ENCODE measurements around the gene RHBDD1. TPM values are rescaled to one million over a fixed set of nuclear protein-coding genes. Genes with fewer than 3 reads are reported as not detected.

RHBDD1 gene
- total RNA-seq, 2 donors from 2014 or later: 35.2 to 46.2 TPM

DNA sequence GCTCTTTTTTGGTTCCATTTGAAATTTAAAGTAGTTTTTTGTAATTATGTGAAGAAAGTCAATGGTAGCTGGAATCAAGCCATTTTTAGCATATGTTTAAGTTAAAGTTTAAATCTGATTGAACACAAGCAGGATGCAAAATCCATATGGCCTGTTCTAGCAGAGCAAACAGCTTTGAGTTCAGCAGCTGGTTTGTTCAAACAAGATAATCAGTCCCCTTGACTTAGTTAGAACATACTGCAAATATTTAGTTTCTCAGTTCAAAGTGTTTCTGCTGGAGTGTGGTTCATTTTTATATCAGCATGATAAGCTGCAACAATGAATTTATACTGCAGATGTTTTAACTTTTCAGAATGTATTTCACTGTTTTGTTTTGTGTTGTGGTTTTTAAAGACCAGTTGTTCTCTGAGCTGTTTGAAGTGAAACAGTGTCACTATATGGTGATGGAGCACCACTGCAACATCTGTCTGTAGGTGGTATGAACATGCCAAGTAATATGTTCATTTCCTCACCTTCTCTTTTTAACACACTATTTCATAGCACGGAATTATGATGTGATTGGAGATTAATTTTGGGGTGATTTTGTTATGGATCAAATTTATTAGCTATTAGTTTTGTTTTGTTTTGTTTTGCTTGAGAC, 202.8 kb downstream of the RHBDD1 start:
- H3K27me3 ChIP-seq (ENCODE audit: control insufficient read depth, insufficient read depth, low read length, poor library complexity, severe bottlenecking): no peaks in the 10 kb centered on the region
- H3K4me3 Mint-ChIP-seq: no peak overlapping the region
- no peak overlapping the region for H3K4me3 ChIP-seq (ENCODE audit: low read length)
- TF ChIP-seq CTCF (conservative IDR thresholded peaks at IDR 0.05): no peak
- H3K36me3 Mint-ChIP-seq (ENCODE audit: low read depth): no peaks in the 10 kb centered on the region
- no peaks in the 10 kb centered on the region for H3K27me3 Mint-ChIP-seq (ENCODE audit: insufficient read depth)
- no peaks in the 10 kb centered on the region for H3K4me1 ChIP-seq (ENCODE audit: control insufficient read depth, insufficient read depth, low read length)
- no peak overlapping the region for H3K27ac ChIP-seq (ENCODE audit: low read depth, low read length)
- no peak for DNase-seq
- no peaks in the 10 kb centered on the region for H3K9me3 ChIP-seq (ENCODE audit: control insufficient read depth, low read length)
- H3K9ac ChIP-seq (ENCODE audit: extremely low read depth, low read length, poor library complexity, severe bottlenecking): no peak overlapping the region
- 88% methylated on average over 1 of the region's 1 CpG; no CpG with 5 or more reads in 1 of the 2 experiments for WGBS, 2 experiments (ENCODE audit: insufficient coverage in 1 of 2, insufficient read length in 1 of 2)
- no peaks in the 10 kb centered on the region for H3K9me3 Mint-ChIP-seq
- no peak overlapping the region for H3K27ac Mint-ChIP-seq
- peaks cover 10% of the 10 kb centered on the region for H3K4me1 Mint-ChIP-seq
- H3K36me3 ChIP-seq (ENCODE audit: control insufficient read depth, insufficient read depth, low read length): no peaks in the 10 kb centered on the region

DNA sequence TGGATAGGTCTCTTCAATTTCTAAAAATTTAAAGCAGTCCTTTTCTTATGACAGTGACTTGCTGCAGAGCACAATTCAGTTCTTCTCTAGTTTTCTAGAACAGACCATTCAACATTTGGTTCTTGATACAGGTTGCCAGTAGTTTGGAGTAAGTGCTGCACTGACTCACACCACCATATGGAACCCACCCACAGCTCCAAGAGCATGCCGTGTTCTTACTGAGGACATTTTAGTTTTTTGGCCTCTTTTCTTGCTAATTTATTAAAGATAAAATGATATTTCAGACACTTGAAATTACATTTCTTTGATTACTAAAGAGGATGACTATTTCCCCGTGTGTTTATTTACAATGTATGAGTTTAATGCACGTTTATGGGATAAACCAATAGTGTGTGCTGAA, 208.1 kb downstream of the RHBDD1 start:
- 90% methylated on average over 2 of the region's 3 CpGs; no CpG with 5 or more reads in 1 of the 2 experiments for WGBS, 2 experiments (ENCODE audit: insufficient coverage in 1 of 2, insufficient read length in 1 of 2)
- DNase-seq: no peak
- H3K36me3 Mint-ChIP-seq (ENCODE audit: low read depth): no peaks in the 10 kb centered on the region
- Histone ChIP-seq H3K9ac (ENCODE audit: extremely low read depth, low read length, poor library complexity, severe bottlenecking) (no peak overlapping the region), H3K4me3 (ENCODE audit: low read length) (no peak overlapping the region), H3K9me3 (ENCODE audit: control insufficient read depth, low read length) (no peaks in the 10 kb centered on the region), H3K4me1 (ENCODE audit: control insufficient read depth, insufficient read depth, low read length) (no peaks in the 10 kb centered on the region), H3K27ac (ENCODE audit: low read depth, low read length) (no peak overlapping the region), H3K27me3 (ENCODE audit: control insufficient read depth, insufficient read depth, low read length, poor library complexity, severe bottlenecking) (no peaks in the 10 kb centered on the region), H3K36me3 (ENCODE audit: control insufficient read depth, insufficient read depth, low read length) (no peaks in the 10 kb centered on the region)
- H3K27ac Mint-ChIP-seq: no peak overlapping the region
- H3K27me3 Mint-ChIP-seq (ENCODE audit: insufficient read depth): no peaks in the 10 kb centered on the region
- H3K9me3 Mint-ChIP-seq: no peaks in the 10 kb centered on the region
- no peaks in the 10 kb centered on the region for H3K4me1 Mint-ChIP-seq
- TF ChIP-seq CTCF (conservative IDR thresholded peaks at IDR 0.05): no peak
- no peak overlapping the region for H3K4me3 Mint-ChIP-seq

Other genes with a start within 250 kb of the RHBDD1 start
- gene IRS1, start 36.2 kb upstream of the RHBDD1 start, total RNA-seq: 10 to 100 TPM; 16.2 to 16.6 TPM

All from endodermal cell (in vitro differentiated cells).